ENCODE measurements around the gene AURKA. TPM values are rescaled to one million over a fixed set of nuclear protein-coding genes. Genes with fewer than 3 reads are reported as not detected.
A peak's percentile ranks its signal among the peaks of the same experiment; 100 is the strongest.

The AURKA gene
- total RNA-seq, result 8.3 TPM

DNA sequence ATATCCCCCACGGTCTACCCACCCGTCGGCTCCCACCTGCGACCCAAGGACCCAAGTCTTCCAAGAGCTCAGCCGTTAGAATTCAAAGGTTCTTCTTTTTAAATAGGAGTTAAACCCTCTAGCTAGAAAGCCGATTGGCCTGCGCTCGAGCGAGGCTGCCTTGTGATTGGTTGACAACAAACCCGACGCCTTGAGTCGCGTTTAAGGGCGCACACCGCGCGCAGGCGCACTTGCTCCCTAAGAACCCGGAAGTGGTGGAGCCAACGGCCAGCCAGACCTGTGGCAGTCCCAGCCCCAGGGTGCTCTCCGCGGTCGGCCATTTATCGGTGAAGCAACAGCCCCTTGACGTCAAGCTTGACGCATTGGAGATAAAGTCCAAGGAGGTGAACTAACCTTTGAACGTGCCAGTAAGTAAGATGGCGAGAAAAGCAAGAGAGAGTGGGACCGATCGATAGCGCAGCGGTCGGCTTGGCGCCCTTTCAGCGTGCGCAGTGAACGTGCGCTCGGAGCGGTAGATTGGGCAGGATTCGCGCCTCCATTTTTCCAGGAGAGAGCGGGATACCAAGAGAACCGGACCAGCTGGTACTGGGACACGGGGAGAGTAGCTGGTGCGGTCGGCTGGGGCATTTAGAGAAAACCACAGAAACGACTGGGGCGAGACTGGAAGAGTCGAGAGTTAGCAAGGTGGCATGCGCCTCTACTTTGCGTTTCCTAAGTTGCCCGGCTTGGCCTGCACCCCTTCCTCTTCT, at the start of gene AURKA, which contains the start of gene CSTF1:
Gene AURKA (minus strand): TSS at position 84 of the 749 bp plus-strand sequence. CDS start 4,018 bp downstream, outside the sequence.
Gene CSTF1 (plus strand): TSS at position 514 of the 749 bp plus-strand sequence. CDS start 2,908 bp downstream, outside the sequence.
- DNase-seq, result peak; percentile 98

GRCh38 chr20:56440346-56441007, 48.5 kb upstream of the AURKA start:
- DNase-seq, result no peak

GRCh38 chr20:56439771-56440291, 47.8 kb upstream of the AURKA start:
- DNase-seq, result peak; percentile 57

- no peak for DNase-seq
Observed at GRCh38 chr20:56438284-56438683, 46.3 kb upstream of the AURKA start.

DNA sequence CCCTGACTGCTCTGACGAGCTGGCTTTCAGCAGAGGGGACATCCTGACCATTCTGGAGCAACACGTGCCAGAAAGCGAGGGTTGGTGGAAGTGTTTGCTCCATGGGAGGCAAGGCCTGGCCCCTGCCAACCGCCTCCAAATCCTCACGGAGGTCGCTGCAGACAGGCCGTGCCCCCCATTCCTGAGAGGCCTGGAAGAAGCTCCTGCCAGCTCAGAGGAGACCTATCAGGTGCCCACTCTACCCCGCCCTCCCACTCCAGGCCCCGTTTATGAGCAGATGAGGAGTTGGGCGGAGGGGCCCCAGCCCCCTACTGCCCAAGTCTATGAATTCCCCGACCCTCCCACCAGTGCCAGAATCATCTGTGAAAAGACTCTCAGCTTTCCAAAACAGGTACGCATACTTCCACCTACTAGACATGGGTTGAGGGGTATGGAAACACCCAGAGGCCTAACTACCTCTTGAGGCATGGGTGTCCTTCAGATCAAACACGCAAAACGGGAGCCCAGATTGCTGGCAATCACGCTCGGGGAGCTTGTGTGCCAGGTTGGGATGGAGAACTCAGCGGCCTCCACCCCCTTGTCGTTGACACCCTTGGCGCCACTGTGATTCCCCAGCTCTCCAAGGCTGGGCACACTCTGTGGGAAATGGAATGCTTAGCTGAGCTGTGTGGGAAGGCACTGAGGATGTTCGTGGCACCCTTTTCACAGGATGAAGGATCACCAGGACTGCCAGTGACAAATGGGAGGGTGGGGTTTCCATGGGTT, 45.4 kb upstream of the AURKA start:
- no peak for DNase-seq

- DNase-seq, result peak; percentile 28
Observed at GRCh38 chr20:56433880-56434255, 41.9 kb upstream of the AURKA start.

DNA sequence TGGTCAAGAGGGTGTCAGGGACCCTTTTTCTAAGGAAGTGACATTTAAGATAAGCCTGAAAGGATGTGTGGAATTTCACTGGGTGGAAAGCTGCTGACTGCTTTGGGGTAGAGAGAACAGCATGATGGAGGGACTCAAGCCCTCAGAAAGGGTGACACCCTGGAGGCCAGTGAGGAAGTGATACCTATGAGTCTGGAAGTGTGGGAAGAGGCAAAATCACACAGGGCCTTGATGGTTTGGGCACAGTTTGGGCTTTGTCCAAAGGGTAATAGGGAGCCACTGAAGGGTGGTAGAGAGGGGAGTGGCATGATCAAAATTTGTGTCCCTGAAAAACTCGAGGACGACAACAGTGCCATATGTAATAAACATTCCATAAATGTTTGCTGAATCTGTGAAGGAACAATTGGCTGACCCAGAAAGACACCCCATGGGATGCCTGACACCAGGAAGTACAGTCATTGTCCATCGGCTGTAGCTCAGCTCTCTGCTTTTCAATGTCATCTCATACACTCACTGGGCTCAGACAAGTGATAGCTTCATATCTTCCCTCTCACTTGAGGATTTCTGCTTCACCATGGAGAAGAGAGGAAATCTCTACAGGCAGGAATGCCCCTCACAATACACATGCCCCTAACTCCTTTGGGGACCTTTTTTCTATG, 41.3 kb upstream of the AURKA start:
- no peak for DNase-seq

- DNase-seq, result no peak
Observed at GRCh38 chr20:56431471-56431870, 39.5 kb upstream of the AURKA start.

GRCh38 chr20:56430957-56431356, 38.9 kb upstream of the AURKA start:
- no peak for DNase-seq

DNA sequence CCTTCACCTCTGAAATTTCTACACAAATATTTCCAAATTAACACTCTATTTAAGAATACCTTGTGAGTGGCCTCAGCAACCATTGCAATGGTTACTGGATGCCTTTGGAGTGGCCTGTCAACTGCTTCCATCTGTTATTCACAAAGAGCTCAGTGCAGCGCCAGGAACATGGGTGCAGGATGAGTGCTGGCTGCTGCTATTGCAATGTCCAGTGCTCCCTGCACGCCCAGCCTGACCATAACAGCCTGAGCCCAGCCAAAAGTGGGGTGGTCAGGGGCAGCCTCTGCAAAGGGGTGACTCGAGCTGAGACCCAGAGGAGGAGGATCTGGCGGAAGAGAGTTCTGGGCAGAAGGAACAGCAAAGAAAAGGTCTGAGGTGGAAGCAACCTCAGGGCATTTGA, 38.4 kb upstream of the AURKA start:
- DNase-seq, result no peak

DNA sequence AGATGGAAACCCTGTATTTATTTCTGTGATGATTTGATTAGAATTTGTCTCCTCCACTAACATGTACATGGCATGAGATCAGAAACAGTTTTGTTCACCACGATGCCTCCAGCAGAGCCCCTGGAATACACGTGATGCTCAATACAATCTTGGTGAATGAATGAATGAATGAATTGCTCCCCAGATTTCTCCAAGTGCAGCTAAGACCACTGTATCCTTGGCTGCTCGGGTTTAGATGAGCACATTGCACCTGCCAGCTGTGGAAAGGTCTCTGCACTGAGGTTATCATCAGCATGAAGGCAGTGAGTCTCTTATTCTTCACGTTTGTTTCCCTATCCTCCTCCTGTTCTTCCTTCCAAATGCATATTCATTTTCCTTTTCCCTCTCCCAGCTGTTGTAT, 37.9 kb upstream of the AURKA start:
- no peak for DNase-seq

DNA sequence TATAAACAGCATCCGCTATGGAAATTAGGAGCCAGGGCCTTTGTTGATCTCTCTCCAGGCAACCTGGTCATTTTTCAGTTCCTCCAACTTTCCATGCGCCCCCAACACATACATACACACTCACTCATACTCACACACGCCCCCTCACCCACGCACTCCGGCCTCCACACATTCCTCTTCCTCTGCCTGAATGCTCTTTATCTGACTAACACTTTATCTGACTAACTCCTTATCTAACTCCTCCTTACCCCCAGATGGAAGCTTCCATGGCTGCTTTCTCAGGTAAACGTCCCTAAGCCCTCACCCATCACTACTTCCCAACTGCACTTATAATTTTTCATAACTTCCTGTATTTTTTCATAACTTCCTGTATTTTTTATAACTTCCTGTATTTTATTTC, 37.5 kb upstream of the AURKA start:
- DNase-seq, result no peak

DNA sequence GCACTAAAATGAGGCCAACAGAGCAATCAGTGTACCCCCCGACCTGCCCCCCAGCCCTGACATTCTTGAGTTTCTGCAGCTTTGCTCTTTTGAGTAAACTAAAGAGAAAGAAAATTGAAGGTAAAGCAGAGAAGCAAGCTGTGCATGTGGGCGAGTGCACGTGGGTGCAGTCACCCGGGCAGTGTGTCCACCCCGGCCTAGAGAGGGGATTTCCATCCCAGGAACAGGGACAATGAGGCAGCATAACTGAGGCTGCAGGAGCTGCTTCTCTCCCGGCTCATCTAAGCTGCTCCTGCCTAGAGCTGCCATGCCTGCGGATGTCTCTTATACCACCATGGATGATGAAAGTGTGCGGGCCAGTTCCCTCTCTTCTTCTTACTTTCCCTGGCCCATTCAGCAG, 36.9 kb upstream of the AURKA start:
- DNase-seq, result no peak

DNA sequence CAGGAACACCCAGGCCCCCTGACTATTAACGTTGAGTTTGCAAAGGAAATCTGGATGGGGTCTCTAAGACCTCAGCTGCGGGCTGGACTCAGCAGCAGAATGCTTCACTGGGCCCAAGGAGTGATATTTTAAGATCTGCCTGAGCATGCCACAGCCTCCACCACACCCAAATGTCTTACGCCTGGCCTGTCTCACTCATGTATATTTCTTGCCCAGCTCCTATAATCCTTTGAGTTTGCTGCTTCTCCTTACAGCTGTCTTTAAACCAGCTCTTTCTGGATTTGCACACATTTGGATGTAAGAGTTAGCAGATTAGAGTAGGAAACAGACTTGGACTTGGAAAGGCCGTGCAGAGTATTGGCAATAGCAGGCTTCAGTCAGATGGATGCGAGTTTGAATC, 36.4 kb upstream of the AURKA start:
- DNase-seq, result no peak

- no peak for DNase-seq
Observed at GRCh38 chr20:56427797-56428196, 35.8 kb upstream of the AURKA start.

DNA sequence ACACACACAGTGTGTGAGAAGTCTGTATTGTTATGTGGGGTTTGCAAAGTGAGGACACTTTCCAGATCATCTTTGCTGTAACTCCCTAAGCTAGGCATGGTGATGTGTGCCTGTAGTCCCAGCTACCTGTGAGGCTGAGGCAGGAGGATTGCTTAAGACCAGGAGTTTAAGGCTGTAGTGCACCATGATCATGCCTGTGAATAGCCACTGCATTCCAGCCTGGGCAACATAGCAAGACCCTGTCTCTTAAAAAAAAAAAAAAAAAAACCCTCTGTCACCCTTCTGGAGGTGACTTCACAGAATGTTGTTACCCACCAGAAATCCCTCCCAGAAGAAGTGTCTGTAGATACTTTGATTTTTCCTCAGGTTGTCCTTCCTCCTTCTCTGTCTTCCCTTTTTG, 34.9 kb upstream of the AURKA start:
- no peak for DNase-seq

DNA sequence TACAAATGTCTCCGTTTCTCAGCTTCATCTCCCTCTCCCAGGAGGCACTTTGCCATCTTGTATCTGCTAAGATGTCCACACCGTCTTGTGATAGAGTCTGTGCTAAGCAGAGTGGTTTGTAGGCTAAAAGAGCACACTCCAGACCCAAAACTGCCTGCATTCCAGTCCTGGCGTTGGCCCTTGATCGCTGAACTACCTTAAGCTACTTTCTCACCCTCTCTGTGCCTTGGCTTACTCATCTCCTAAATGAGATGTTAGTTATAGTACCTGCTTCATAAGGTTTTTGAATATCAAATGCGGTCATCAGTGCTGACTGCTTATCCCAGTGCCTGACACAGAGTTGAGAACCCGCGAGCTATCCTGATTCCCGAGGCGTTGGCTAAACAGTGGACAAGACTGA, 34.0 kb upstream of the AURKA start:
- DNase-seq, result no peak

DNA sequence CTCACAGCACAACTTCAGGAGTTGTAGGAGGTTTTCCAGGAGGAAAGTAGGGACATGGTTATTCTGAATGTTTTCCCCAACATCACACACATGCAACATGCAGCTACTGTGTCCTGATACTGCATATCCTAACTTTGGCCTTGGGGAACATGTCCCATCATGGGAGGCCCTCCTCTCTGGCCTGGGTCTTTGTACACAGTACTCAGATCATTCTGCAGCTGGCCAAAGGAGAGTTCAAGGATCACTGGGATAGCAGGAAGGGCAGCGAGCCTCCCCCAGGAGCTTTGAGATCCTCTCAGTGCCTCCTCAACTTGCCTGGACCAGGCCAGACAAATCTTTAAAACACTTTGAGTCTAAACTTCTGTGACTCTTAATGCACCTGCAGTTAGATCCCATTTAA, 32.9 kb upstream of the AURKA start:
- no peak for DNase-seq

GRCh38 chr20:56423886-56424285, 31.9 kb upstream of the AURKA start:
- no peak for DNase-seq

DNA sequence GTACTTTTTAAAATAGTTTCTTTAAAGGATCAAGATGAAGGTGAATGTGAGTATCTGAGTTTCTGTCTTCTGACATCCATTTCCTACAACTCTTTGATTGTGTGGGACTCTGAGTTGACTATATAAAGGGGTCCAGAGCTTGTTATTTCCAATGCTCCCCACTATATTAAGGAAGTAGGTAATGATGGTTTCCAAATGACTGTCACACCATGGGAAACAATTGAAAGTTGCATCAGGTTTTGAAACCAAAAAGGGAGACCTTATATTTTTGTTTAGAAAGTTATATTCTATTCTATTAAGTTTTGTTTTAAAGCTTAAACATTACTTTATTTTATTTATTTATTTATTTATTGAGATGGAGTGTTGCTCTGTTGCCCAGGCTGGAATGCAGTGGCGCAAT, 31.2 kb upstream of the AURKA start:
- no peak for DNase-seq

DNA sequence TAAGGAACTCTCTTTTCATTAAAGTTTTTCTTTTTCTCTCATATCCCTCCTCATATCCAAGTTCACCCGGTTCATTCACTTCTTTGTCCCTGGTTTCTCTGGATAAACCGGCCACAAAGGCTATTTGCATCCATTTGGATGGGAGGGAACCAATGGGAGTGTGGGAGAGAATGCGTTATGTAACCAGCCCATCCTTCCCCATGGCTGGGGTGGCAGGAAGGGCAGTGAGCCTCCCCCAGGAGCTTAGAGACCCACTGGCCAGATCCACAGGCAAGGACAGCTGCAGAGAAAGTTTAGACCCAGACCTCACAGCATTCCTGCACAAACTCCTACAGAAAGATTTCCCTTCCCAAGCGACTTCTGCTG, 30.8 kb upstream of the AURKA start:
- no peak for DNase-seq

DNA sequence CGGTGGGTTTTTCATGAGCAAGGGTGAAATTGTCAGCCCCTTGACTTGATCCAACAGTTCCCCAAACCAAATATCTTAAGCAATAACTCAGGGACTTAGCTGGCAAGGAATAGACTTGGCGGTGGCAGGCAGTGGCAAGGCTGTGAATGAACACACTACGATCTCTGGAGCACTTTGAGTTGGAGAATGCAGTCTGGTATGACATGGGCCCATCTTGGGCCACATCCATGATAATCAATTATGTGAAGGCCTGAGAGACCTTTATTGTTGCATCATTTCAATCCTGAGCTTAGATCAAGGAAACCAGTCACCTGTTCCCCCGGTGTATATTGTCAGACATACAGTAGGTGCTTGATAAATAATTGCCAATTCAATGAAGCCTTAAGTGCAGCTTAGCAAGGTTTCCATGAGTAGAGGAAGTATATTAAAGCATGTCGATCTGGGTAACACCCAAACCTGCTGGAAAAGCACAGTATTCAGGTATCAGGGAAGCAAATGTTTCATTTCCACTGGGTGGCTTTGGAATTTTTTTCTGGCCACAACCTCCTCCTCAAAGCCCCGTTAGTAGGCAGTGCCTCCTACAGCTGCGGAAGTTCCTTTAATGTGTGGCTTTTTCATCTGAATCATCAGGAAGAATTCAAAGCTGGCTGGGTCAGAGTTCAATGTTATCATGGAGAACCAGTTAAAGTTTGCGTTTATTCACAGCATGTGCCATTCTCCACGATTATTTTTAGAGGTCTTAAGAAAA, 30.2 kb upstream of the AURKA start:
- no peak for DNase-seq
